Naive thymus-derived CD4-positive, alpha-beta T cell (primary cell): ENCODE measurements around the gene WSCD2. TPM values are rescaled to one million over a fixed set of nuclear protein-coding genes. Genes with fewer than 3 reads are reported as not detected.

ENCODE experiments used
- ATAC-seq: fragments of 150-1000 bp; cut with Tn5 transposase; 2 replicates; pipeline ENCODE4 v1.10.0; 2021; ENCODE audit warnings: mild to moderate bottlenecking, moderate library complexity
- CTCF ChIA-PET: fragments of 350-600 bp; sonication (Branson Sonifier 250); formaldehyde crosslinking; loops from one replicate; lab custom pipeline; 2021; ENCODE audit warnings: antibody characterized with exemption; lab: Charles Lee
- POLR2A ChIA-PET: fragments of 350-600 bp; sonication (Branson Sonifier 250); formaldehyde crosslinking; loops from one replicate; lab custom pipeline; 2021; ENCODE audit warnings: antibody characterized with exemption, inconsistent platforms; lab: Charles Lee
- DNase-seq, 9 donors: peaks; one replicate each; pipeline versions ENCODE4 v3.0.0 to v3.0.0-alpha.2; 2020 to 2022; ENCODE audit warnings: mixed read lengths in 1 of 9
- H3K27ac ChIP-seq: one replicate; pipeline ENCODE4 v1.7.0; 2013; ENCODE audit warnings: mild to moderate bottlenecking, low read depth, low read length, moderate library complexity
- H3K27me3 ChIP-seq, 2 donors: one replicate each; pipeline ENCODE4 v1.7.0; 2013; ENCODE audit warnings: low read length in 2 of 2, mild to moderate bottlenecking in 2 of 2, moderate library complexity in 2 of 2; ENCODE audit not compliant: control insufficient read depth in 2 of 2, insufficient read depth in 2 of 2
- H3K36me3 ChIP-seq, 3 experiments: 1 replicate in 2 of 3; 2 replicates in 1 of 3; pipeline ENCODE4 v1.7.0; 2013; ENCODE audit warnings: low read length in 3 of 3, mild to moderate bottlenecking in 3 of 3, moderate library complexity in 1 of 3; ENCODE audit not compliant: insufficient read depth in 3 of 3, control insufficient read depth in 2 of 3
- H3K4me1 ChIP-seq, 2 donors: one replicate each; pipeline ENCODE4 v1.7.0; 2013; ENCODE audit warnings: low read length in 2 of 2, mild to moderate bottlenecking in 2 of 2, moderate library complexity in 1 of 2; ENCODE audit not compliant: control insufficient read depth in 2 of 2, insufficient read depth in 2 of 2
- H3K4me3 ChIP-seq: 2 replicates; pipeline ENCODE4 v1.7.0; 2013; ENCODE audit warnings: mild to moderate bottlenecking, low read length
- H3K9me3 ChIP-seq, 3 experiments: 1 replicate in 2 of 3; 2 replicates in 1 of 3; pipeline ENCODE4 v1.7.0; 2013; ENCODE audit warnings: low read length in 3 of 3; ENCODE audit not compliant: control insufficient read depth in 2 of 3
- H3K27ac Mint-ChIP-seq, 9 donors: one replicate each; pipeline ENCODE4 v1.8.0; 2020 to 2022; ENCODE audit warnings: mixed read lengths in 9 of 9, mild to moderate bottlenecking in 8 of 9, moderate library complexity in 5 of 9, inconsistent platforms in 2 of 9
- H3K27me3 Mint-ChIP-seq, 5 donors: one replicate each; pipeline ENCODE4 v1.8.0; 2021 to 2022; ENCODE audit warnings: mixed read lengths in 5 of 5, mild to moderate bottlenecking in 1 of 5
- H3K36me3 Mint-ChIP-seq, 5 donors: one replicate each; pipeline ENCODE4 v1.8.0; 2020 to 2022; ENCODE audit warnings: mixed read lengths in 5 of 5, mild to moderate bottlenecking in 3 of 5, inconsistent platforms in 1 of 5
- H3K4me1 Mint-ChIP-seq, 7 donors: one replicate each; pipeline ENCODE4 v1.8.0; 2020 to 2022; ENCODE audit warnings: mixed read lengths in 7 of 7, mild to moderate bottlenecking in 3 of 7, inconsistent platforms in 1 of 7
- H3K4me3 Mint-ChIP-seq, 10 donors: one replicate each; pipeline ENCODE4 v1.8.0; 2020 to 2022; ENCODE audit warnings: mild to moderate bottlenecking in 10 of 10, mixed read lengths in 10 of 10, moderate library complexity in 6 of 10, inconsistent platforms in 2 of 10
- H3K9me3 Mint-ChIP-seq, 11 donors: one replicate each; pipeline ENCODE4 v1.8.0; 2020 to 2022; ENCODE audit warnings: mixed read lengths in 11 of 11, mild to moderate bottlenecking in 4 of 11, inconsistent platforms in 1 of 11, moderate library complexity in 1 of 11
- intact Hi-C, 2 donors: fragments of 100-400 bp; cut with micrococcal nuclease; formaldehyde crosslinking; loops; one replicate each; pipeline ENCODE4 v1.15.1; 2023
- polyA plus RNA-seq, 2 donors: library from polyadenylated mRNA; unstranded; fragments of 300-500 nt; fragmentation: Illumina TruSeq; gene quantifications; one replicate each; pipeline ENCODE4 v1.2.3, GENCODE V29; 2021
- total RNA-seq, 6 experiments: library from RNA in 5 of 6; stranded (reverse) in 5 of 6; gene quantifications; 1 replicate in 5 of 6; 2 replicates in 1 of 6; pipeline ENCODE4 v1.2.3 and lab custom pipeline; 2021 to 2026

The WSCD2 gene
- total and polyA plus RNA-seq, 7 experiments from 2014 or later = not detected

DNA sequence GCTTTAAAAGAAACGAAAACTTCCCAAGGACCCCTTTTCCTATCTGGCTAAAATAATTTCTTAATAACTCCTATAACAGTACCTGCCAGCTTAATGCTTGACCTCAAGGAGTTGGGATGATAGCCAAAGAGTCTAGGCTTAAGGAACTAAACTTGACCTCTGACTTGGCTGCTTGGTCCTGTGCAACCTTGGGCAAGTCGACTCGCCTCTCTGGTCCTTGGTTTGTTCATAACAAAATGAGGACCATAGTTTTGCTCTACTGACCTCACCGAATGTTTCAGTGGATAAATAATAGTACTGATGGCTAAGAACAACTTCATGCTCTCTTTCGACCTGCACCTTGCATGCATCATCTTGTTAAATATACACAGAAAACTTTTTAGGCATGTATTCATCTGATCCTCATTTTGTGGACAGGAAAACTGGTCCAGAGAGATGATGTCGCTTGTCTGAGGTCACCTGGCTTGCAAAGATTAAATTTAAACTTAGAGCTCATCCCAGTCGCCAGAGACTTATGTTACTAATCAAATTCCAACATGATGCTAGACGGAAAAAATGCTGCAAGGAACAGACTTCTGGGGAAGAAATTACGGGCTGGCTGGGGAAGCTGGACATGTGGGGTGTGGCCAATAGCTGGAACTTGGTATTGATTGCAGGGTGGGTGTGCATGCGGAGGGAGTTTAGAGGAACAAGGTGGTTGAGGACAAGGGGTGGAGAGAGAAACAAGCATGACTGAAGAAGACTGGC is 38.0 kb upstream of the WSCD2 start:
- CTCF ChIA-PET = no interaction called here
- Mint-ChIP-seq H3K27me3 (peaks cover 2 to 29% (median 25%) of the 10 kb centered on the region in 5 donors), H3K27ac (no peak overlapping the region), H3K4me3 (no peak overlapping the region), H3K36me3 (peaks cover 0 to 9% (median 0%) of the 10 kb centered on the region in 5 donors), H3K9me3 (peaks cover 0 to 42% (median 17%) of the 10 kb centered on the region in 11 donors), H3K4me1 (no peaks in the 10 kb centered on the region)
- DNase-seq (no peak), ATAC-seq (no peak)
- intact Hi-C loops = no loop called here
- Histone ChIP-seq H3K9me3 (peaks cover 0 to 22% (median 0%) of the 10 kb centered on the region in 3 experiments), H3K36me3 (no peaks in the 10 kb centered on the region), H3K4me3 (no peak overlapping the region), H3K27ac (no peak overlapping the region), H3K4me1 (no peaks in the 10 kb centered on the region), H3K27me3 (no peaks in the 10 kb centered on the region)
- POLR2A ChIA-PET = no interaction called here

DNA sequence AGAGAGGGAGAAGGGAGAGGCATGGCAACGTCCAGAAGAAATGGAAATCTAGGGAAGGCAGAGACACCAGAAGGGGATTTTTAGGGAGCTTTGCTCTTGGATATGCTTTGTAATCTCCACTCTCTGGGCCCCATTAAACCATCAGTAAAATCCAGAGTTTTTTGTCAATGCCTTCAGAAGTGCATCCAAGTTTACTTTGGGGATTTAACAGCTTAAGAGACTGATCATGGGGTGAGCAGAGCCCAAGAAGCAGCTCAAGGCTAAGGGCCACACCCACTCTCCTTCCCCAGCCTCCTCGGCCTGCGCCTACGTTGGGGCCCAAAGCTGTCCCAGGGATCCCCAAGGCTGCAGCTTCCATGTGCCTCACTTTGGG is 37.4 kb upstream of the WSCD2 start:
- no peak overlapping the region for H3K27ac Mint-ChIP-seq
- ATAC-seq (no peak), DNase-seq (no peak)
- no peak overlapping the region for H3K27ac ChIP-seq
- H3K9me3 Mint-ChIP-seq = peaks cover 0 to 40% (median 17%) of the 10 kb centered on the region in 11 donors
- H3K9me3 ChIP-seq = peaks cover 0 to 22% (median 0%) of the 10 kb centered on the region in 3 experiments
- H3K4me3 Mint-ChIP-seq = no peak overlapping the region
- H3K36me3 ChIP-seq = no peaks in the 10 kb centered on the region
- no peaks in the 10 kb centered on the region for H3K4me1 ChIP-seq
- peaks cover 2 to 29% (median 25%) of the 10 kb centered on the region in 5 donors for H3K27me3 Mint-ChIP-seq
- H3K27me3 ChIP-seq = no peaks in the 10 kb centered on the region
- ChIA-PET CTCF (no interaction called here), POLR2A (no interaction called here)
- no peak overlapping the region for H3K4me3 ChIP-seq
- H3K36me3 Mint-ChIP-seq = peaks cover 0 to 9% (median 0%) of the 10 kb centered on the region in 5 donors
- intact Hi-C loops = no loop called here
- no peaks in the 10 kb centered on the region for H3K4me1 Mint-ChIP-seq

DNA sequence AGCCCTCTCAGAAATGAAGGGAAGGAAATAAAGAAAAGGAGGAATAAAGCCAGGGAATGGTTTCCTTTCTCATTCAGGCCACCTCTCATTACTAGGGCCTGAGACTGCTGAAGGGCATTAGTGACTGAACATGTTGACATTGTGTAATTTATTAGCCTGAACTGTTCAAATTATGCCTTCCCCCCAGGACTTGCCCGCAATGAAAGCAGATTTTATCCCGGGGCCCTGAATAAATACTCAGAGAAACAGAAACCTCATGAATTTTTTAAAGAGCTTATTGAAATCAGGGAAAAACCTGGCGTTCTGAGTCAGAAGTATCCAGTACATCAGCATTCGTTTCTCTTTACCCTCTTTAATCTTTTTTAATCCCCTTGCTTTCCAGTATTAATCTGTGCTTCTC is 35.9 kb upstream of the WSCD2 start:
- no peak overlapping the region for H3K27ac Mint-ChIP-seq
- ATAC-seq (no peak), DNase-seq (no peak)
- ChIA-PET POLR2A (no interaction called here), CTCF (no interaction called here)
- H3K4me3 ChIP-seq = no peak overlapping the region
- H3K27me3 Mint-ChIP-seq = peaks cover 2 to 36% (median 26%) of the 10 kb centered on the region in 5 donors
- no peaks in the 10 kb centered on the region for H3K36me3 ChIP-seq
- no peaks in the 10 kb centered on the region for H3K4me1 Mint-ChIP-seq
- peaks cover 0 to 12% (median 0%) of the 10 kb centered on the region in 3 experiments for H3K9me3 ChIP-seq
- H3K4me3 Mint-ChIP-seq = no peak overlapping the region
- H3K36me3 Mint-ChIP-seq = peaks cover 0 to 4% (median 0%) of the 10 kb centered on the region in 5 donors
- intact Hi-C loops = no loop called here
- H3K27ac ChIP-seq = no peak overlapping the region
- H3K4me1 ChIP-seq = no peaks in the 10 kb centered on the region
- no peaks in the 10 kb centered on the region for H3K27me3 ChIP-seq
- peaks cover 0 to 24% (median 9%) of the 10 kb centered on the region in 11 donors for H3K9me3 Mint-ChIP-seq

DNA sequence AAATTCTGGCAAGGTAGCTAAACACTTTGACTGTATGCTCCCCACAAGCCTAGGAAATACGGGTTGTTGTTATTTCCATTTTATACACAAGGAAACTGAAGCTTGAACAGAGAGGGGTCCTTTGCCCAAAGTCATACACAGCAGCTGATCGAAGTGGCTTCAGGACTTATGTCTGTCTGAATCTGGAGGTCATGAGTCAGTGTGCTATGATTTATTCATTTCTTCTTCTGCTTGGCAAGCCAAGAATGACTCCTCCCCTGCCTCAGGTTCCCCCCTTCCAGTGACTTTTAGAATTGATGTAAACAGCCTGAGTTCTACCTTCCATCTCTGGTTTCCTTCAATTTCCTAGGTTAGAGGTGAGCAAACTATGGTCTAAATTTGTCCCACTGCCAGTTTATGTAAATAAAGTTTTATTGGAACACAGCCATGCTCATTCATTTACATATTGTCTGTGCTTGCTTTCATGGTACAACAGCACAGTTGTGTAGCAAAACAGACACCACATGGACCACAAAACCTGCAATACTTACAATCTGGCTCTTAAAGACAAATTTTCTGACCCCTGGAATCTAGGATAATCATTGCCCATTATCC is 34.9 kb upstream of the WSCD2 start:
- H3K9me3 Mint-ChIP-seq = peaks cover 0 to 15% (median 2%) of the 10 kb centered on the region in 11 donors
- H3K27ac Mint-ChIP-seq = no peak overlapping the region
- Histone ChIP-seq H3K4me3 (no peak overlapping the region), H3K36me3 (no peaks in the 10 kb centered on the region), H3K27ac (no peak overlapping the region), H3K27me3 (no peaks in the 10 kb centered on the region), H3K4me1 (no peaks in the 10 kb centered on the region), H3K9me3 (peaks cover 0 to 5% (median 0%) of the 10 kb centered on the region in 3 experiments)
- no peak overlapping the region for H3K4me3 Mint-ChIP-seq
- no peaks in the 10 kb centered on the region for H3K4me1 Mint-ChIP-seq
- DNase-seq = no peak
- intact Hi-C loops = no loop called here
- peaks cover 0 to 4% (median 0%) of the 10 kb centered on the region in 5 donors for H3K36me3 Mint-ChIP-seq
- POLR2A ChIA-PET = no interaction called here
- CTCF ChIA-PET = no interaction called here
- ATAC-seq = no peak
- peaks cover 2 to 37% (median 26%) of the 10 kb centered on the region in 5 donors for H3K27me3 Mint-ChIP-seq

DNA sequence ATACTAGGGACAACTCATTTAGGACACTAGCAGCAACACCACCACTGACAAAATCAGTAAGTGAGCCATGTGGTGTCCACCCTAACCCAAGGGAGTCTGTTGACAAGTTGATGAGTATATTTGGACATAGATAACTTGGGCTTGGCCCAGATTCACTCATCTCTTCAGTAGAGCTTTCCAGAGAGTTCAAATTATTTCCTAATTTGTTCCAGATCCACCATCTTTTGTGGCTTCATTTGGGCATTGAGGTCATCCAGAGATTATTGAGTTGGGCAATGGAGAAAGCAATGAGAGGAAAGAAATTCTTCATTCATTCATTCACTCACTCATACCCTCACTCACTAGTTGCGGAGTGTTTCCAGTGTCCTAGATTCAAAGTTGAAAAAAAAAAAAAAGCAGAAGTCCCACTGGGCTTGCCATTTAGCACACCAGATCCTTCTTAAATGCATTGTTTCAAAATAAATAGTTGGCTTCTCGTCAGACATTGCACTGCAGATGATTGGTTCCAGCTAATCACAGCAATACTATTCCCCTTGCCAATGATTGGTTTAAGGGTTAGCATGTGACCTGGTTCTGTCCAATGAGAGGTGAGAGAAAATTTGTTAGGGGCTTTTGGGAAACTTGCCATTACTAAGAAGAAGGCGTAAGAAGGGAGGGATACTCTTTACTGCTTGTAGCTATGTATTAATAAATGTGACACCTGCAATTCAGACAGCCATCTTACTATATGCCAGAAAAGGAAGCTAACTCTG is 31.8 kb upstream of the WSCD2 start:
- DNase-seq (no peak), ATAC-seq (no peak)
- Mint-ChIP-seq H3K4me1 (no peaks in the 10 kb centered on the region), H3K4me3 (no peak overlapping the region), H3K9me3 (peaks cover 0 to 3% (median 0%) of the 10 kb centered on the region in 11 donors), H3K27me3 (peaks cover 2 to 35% (median 20%) of the 10 kb centered on the region in 5 donors), H3K27ac (no peak overlapping the region), H3K36me3 (no peaks in the 10 kb centered on the region)
- no peak overlapping the region for H3K4me3 ChIP-seq
- CTCF ChIA-PET = no interaction called here
- intact Hi-C loops = no loop called here
- no peak overlapping the region for H3K27ac ChIP-seq
- H3K4me1 ChIP-seq = no peaks in the 10 kb centered on the region
- no peaks in the 10 kb centered on the region for H3K36me3 ChIP-seq
- H3K9me3 ChIP-seq = no peaks in the 10 kb centered on the region
- POLR2A ChIA-PET = no interaction called here
- no peaks in the 10 kb centered on the region for H3K27me3 ChIP-seq

DNA sequence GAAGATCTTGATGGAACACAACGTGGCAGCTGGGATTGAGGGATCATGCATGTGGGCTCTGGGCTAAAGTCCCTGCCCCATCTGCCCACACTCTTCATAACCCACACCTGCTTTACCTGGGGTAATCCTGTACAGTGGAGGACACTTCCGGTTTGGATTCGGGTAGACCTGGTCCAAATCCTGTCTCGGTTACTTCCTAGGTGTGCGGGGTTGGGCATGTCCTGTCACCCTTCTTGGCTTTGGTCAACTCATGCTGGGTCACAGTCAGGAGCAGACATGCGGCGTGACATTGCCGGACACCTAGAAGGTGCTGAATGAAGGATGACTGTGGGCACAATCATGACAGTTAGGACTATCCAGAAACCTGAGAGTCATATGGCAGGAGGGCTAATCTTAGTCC is 30.7 kb upstream of the WSCD2 start:
- no peak overlapping the region for H3K4me3 Mint-ChIP-seq
- no peaks in the 10 kb centered on the region for H3K36me3 Mint-ChIP-seq
- H3K27ac Mint-ChIP-seq = no peak overlapping the region
- ATAC-seq = no peak
- Histone ChIP-seq H3K27me3 (no peaks in the 10 kb centered on the region), H3K4me1 (no peaks in the 10 kb centered on the region), H3K4me3 (no peak overlapping the region), H3K27ac (no peak overlapping the region), H3K36me3 (no peaks in the 10 kb centered on the region), H3K9me3 (no peaks in the 10 kb centered on the region)
- H3K4me1 Mint-ChIP-seq = no peaks in the 10 kb centered on the region
- peaks cover 2 to 26% (median 15%) of the 10 kb centered on the region in 5 donors for H3K27me3 Mint-ChIP-seq
- POLR2A ChIA-PET = no interaction called here
- CTCF ChIA-PET = no interaction called here
- intact Hi-C loops = loop anchor here in 1 of 2 donors (2.0 kb wide), 1 partner anchor 414 kb away; no protein-coding TSS in a partner anchor
- no peak for DNase-seq
- H3K9me3 Mint-ChIP-seq = peaks cover 0 to 4% (median 0%) of the 10 kb centered on the region in 11 donors
